Hematopoietic multipotent progenitor cell treated with erythropoietin and hydrocortisone succinate and interleukin-3 and kit ligand, for 4 days (in vitro differentiated cells): ENCODE results near the gene MGAT3.

Source experiments
- DNase-seq: peaks from one replicate; pipeline ENCODE4 v3.0.0-alpha.2; 2015

Gene MGAT3

DNA sequence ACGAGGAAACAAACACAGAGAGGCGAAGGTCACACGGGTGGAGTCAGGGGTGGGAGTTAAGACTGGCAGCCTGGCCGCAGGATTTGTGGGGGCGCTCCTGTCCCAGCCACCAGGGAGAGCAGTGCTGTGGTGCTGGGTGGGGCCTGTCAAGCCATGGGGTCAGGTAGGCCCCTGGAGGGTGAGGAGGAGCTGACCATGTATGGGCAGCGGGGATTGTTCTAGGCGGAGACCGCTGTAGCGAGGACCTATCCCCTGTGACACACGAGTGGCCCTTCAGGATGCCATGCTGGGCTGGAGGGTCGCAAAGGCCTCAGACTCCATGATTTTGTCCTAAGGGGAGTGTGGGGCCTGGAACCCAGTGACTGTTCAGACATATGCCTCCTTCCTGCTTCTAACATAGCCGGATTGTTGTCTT lies 77.3 kb downstream of the MGAT3 start:
- no peak for DNase-seq

DNA sequence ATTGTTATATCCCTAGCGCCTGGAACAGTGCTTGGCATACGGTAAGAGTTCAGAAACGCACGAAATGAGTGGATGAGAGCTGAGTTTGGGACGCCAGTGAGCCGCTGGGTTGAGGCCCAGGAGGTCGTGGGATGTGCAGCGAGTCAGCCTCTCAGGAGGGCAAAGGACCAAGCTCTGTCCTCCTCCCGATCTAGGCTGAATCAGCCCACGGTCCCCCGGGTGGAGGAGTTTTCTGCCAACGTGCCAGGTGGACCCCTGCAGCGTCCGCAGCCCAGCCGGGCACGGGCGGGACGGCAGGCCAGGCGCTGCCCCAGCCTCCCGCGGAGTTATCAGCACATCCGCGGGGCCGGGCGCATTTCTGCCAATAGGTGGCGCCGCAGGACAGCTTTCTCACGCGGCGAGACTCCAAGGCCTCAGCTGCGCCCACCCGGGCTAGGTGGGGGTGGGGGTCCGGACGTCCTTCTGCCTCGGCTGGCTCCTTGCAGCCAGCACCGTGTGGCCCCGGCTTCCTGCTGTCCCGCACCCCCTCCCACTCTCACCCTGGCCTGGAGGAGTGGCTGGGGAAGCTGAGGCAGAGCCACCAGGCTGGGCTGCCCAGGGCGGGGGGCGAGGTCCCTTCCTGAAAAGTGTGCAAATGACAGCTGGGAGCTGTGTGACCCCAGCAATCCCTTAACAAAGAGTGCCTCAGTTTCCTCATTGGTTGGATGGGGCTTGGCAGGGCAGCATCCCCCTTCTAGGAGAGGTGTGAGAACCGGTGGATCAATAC lies 78.0 kb downstream of the MGAT3 start:
- peak; percentile 86 for DNase-seq

DNA sequence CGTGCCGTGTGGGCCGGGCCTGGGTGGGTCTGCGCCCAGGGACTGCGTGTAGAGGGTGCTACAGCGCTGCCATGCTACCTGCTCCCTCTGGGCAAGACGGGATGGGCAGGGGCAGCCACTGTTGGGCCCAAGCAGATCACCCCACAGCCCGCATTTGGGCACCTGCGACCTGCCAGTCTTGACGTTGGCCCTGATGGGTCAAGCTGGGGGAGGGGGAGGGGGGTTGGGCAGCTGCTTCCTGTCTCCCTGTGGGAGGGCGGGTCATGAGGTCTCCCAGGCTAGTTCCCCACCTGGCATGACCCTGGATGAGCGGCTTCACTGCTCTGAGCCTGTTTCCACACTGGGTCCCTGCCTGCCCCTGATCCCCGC lies 78.5 kb downstream of the MGAT3 start:
- no peak for DNase-seq

DNA sequence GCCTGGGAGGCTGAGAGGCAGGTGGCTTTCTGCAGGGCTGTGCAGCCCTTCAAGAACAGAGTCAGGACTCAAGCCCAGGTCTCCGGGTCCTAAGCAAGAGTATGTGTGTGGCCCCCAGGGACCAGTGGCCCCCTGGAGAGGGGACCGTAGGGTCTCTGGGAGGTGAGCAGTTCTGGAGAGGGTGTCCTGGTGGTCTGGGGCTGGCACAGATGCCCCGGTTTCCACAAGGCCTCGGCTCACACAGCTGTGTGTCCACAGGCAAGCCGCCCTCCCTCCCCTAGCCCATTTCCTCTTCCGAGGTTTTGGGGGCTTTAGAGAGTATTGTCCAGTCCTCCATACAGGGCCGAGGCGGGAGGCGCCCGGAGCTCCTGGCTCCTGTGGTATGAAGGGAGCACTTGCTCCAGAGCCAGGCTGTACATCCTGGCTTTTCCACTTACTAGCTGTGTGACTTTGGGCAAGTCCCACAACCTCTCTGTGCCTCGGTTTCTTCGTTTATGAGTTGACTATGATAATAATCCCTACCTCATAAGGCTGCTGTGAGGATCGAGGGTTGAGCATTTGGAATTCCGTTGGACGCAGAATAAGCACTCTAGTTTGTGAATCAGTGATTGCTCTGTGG lies 79.1 kb downstream of the MGAT3 start:
- no peak for DNase-seq

DNA sequence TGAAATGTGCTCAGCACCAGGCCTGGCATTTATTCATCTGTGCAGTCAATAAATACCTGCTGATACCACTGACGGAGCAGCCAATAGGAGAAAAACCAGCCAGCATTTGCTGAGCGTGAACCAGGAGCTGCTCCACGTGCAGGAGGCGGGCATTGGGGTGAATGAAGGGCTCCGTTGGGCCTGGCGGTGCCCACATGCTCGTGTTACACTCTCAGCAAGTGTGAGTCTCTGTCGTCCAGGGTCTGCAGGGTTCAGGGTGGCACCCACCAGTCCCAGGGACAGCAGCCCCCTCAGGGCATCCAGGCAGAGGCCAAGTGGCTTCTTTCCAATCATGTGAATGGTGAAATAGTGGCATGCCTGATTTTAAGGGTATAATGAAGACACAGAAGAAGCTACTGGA lies 79.9 kb downstream of the MGAT3 start:
- DNase-seq: no peak

DNA sequence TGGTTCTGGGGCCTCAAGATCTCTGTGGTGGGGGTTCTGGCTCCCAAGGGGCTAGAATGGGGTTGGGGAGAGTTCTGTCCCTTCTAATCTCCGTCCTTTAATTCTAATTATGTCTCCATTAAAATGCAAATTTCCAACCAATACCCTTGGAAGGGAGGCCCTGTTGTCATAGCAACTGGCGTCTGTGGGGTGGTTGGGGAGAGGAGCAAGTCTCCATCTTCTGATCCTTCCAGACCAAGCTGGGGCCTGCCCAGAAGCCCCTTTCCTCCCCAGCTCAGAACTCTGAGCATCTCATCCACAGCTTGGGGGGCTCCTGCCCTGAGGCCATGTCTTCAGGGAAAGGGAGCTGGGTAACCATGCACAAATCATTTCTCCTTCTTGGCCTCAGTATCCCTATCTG lies 81.2 kb downstream of the MGAT3 start:
- DNase-seq: no peak
